GM23248 (cell line): ENCODE measurements around the gene LRRFIP1.

ENCODE experiments used
- EZH2 ChIP-seq: fragments of 200-600 bp; sonication (generic); IDR thresholded peaks from 2 replicates; pipeline ENCODE4 v1.6.1; 2018; ENCODE audit warnings: antibody characterized with exemption, mild to moderate bottlenecking; ENCODE audit not compliant: insufficient read depth, poor library complexity, severe bottlenecking
- EZH2phosphoT487 ChIP-seq: fragments of 200-600 bp; sonication (generic); IDR thresholded peaks from 2 replicates; pipeline ENCODE4 v1.6.1; 2018; ENCODE audit warnings: antibody characterized with exemption, moderate library complexity, mild to moderate bottlenecking, low read depth; ENCODE audit not compliant: insufficient read depth

GRCh38 chr2:237722616-237723015 is 95.2 kb downstream of the LRRFIP1 start:
- TF ChIP-seq EZH2, result no peak
- no peak for TF ChIP-seq EZH2phosphoT487
